H9 (cell line): Measurements from ENCODE around the gene VASN. TPM values are rescaled to one million over a fixed set of nuclear protein-coding genes. Genes with fewer than 3 reads are reported as not detected.

Experiments
- DNase-seq: peaks from one replicate; pipeline ENCODE4 v3.0.0-alpha.2; 2017
- H2AFZ ChIP-seq: one replicate; pipeline ENCODE4 v1.6.1; 2013; ENCODE audit warnings: mild to moderate bottlenecking, low read length, control low read depth, moderate library complexity
- H2AK5ac ChIP-seq: 2 replicates; pipeline ENCODE4 v1.6.1; 2013; ENCODE audit warnings: low read length, control low read depth, mixed read lengths; ENCODE audit not compliant: insufficient read length
- H2BK120ac ChIP-seq: one replicate; pipeline ENCODE4 v1.6.1; 2013; ENCODE audit warnings: low read depth, mild to moderate bottlenecking, low read length, control low read depth, inconsistent platforms; ENCODE audit not compliant: poor library complexity, severe bottlenecking
- H2BK12ac ChIP-seq: 2 replicates; pipeline ENCODE4 v1.6.1; 2013; ENCODE audit warnings: low read length, control low read depth, mixed read lengths, low read depth; ENCODE audit not compliant: insufficient read length
- H2BK15ac ChIP-seq: 2 replicates; pipeline ENCODE4 v1.6.1; 2013; ENCODE audit warnings: low read depth, low read length, control low read depth
- H2BK20ac ChIP-seq: one replicate; pipeline ENCODE4 v1.6.1; 2013; ENCODE audit warnings: low read depth, mild to moderate bottlenecking, low read length, control low read depth, inconsistent platforms; ENCODE audit not compliant: poor library complexity, severe bottlenecking
- H2BK5ac ChIP-seq: 2 replicates; pipeline ENCODE4 v1.6.1; 2013; ENCODE audit warnings: low read length, control low read depth, mixed read lengths; ENCODE audit not compliant: insufficient read length
- H3K14ac ChIP-seq: 2 replicates; pipeline ENCODE4 v1.6.1; 2013; ENCODE audit warnings: low read length, control low read depth; ENCODE audit not compliant: insufficient read depth
- H3K18ac ChIP-seq: 2 replicates; pipeline ENCODE4 v1.6.1; 2013; ENCODE audit warnings: low read depth, mild to moderate bottlenecking, mixed read lengths, low read length, control low read depth; ENCODE audit not compliant: insufficient read length
- H3K23ac ChIP-seq: 2 replicates; pipeline ENCODE4 v1.6.1; 2013; ENCODE audit warnings: low read length, control low read depth, mixed read lengths, low read depth; ENCODE audit not compliant: insufficient read length
- H3K23me2 ChIP-seq: 2 replicates; pipeline ENCODE4 v1.6.1; 2013; ENCODE audit warnings: low read depth, mild to moderate bottlenecking, mixed read lengths, low read length, control low read depth; ENCODE audit not compliant: insufficient read length, poor library complexity, severe bottlenecking
- H3K27ac ChIP-seq: 2 replicates; pipeline ENCODE4 v1.5.1; 2013; ENCODE audit warnings: low read length, control low read depth, mixed read lengths, low read depth; ENCODE audit not compliant: insufficient read length
- H3K27me3 ChIP-seq: 2 replicates; pipeline ENCODE4 v1.6.1; 2013; ENCODE audit warnings: low read length, control low read depth, inconsistent platforms; ENCODE audit not compliant: insufficient read depth
- H3K4ac ChIP-seq: 2 replicates; pipeline ENCODE4 v1.6.1; 2013; ENCODE audit warnings: low read depth, mild to moderate bottlenecking, control low read depth, inconsistent platforms, low read length, moderate library complexity
- H3K4me1 ChIP-seq: 2 replicates; pipeline ENCODE4 v1.6.1; 2013; ENCODE audit warnings: low read length, control low read depth, inconsistent platforms; ENCODE audit not compliant: insufficient read depth
- H3K4me2 ChIP-seq: 2 replicates; pipeline ENCODE4 v1.6.1; 2013; ENCODE audit warnings: low read length, control low read depth, mixed read lengths; ENCODE audit not compliant: insufficient read length, insufficient read depth
- H3K56ac ChIP-seq: 2 replicates; pipeline ENCODE4 v1.6.1; 2013; ENCODE audit warnings: low read depth, mild to moderate bottlenecking, mixed read lengths, low read length, control low read depth; ENCODE audit not compliant: insufficient read length
- H3K79me1 ChIP-seq: 2 replicates; pipeline ENCODE4 v1.6.1; 2013; ENCODE audit warnings: low read depth, mild to moderate bottlenecking, moderate library complexity, low read length, control low read depth, inconsistent platforms; ENCODE audit not compliant: insufficient read depth, poor library complexity, severe bottlenecking
- H3K79me2 ChIP-seq: 2 replicates; pipeline ENCODE4 v1.6.1; 2013; ENCODE audit warnings: low read length, control low read depth, inconsistent platforms; ENCODE audit not compliant: insufficient read depth
- H3K9ac ChIP-seq: 2 replicates; pipeline ENCODE4 v1.6.1; 2013; ENCODE audit warnings: low read length, control low read depth, mixed read lengths; ENCODE audit not compliant: insufficient read length; ENCODE audit errors: extremely low read depth
- H3K9me3 ChIP-seq: one replicate; pipeline ENCODE4 v1.6.1; 2013; ENCODE audit warnings: low read depth, low read length, inconsistent platforms; ENCODE audit not compliant: control insufficient read depth
- H3T11ph ChIP-seq: one replicate; pipeline ENCODE4 v1.6.1; 2013; ENCODE audit warnings: mild to moderate bottlenecking, low read length, control low read depth, inconsistent platforms
- H4K20me1 ChIP-seq: one replicate; pipeline ENCODE4 v1.6.1; 2013; ENCODE audit not compliant: control insufficient read depth, insufficient read length, insufficient read depth
- H4K5ac ChIP-seq: 2 replicates; pipeline ENCODE4 v1.6.1; 2013; ENCODE audit warnings: low read depth, mild to moderate bottlenecking, mixed read lengths, low read length, control low read depth; ENCODE audit not compliant: insufficient read length
- H4K8ac ChIP-seq: replicated peaks from 2 replicates; pipeline ENCODE4 v1.6.1; 2013; ENCODE audit warnings: low read length, control low read depth, mixed read lengths, low read depth; ENCODE audit not compliant: insufficient read length
- H4K91ac ChIP-seq: 2 replicates; pipeline ENCODE4 v1.6.1; 2013; ENCODE audit warnings: low read depth, mild to moderate bottlenecking, moderate library complexity, mixed read lengths, low read length, control low read depth; ENCODE audit not compliant: insufficient read length
- H3K27ac Mint-ChIP-seq, 3 experiments: 2 replicates in 2 of 3; 3 replicates in 1 of 3; pipeline ENCODE4 v1.8.0; 2020 to 2021; ENCODE audit warnings: mixed read lengths in 3 of 3, mild to moderate bottlenecking in 1 of 3, moderate library complexity in 1 of 3
- H3K27me3 Mint-ChIP-seq: 2 replicates; pipeline ENCODE4 v1.8.0; 2021; ENCODE audit warnings: low read depth, mild to moderate bottlenecking, moderate library complexity, mixed read lengths
- H3K36me3 Mint-ChIP-seq, 3 experiments: 2 replicates in 2 of 3; 3 replicates in 1 of 3; pipeline ENCODE4 v1.8.0; 2020 to 2021; ENCODE audit warnings: low read depth in 3 of 3, mixed read lengths in 3 of 3; ENCODE audit not compliant: insufficient read depth in 1 of 3
- H3K4me1 Mint-ChIP-seq, 2 experiments: 2 replicates each; pipeline ENCODE4 v1.8.0; 2020; ENCODE audit warnings: mixed read lengths in 2 of 2
- H3K4me3 Mint-ChIP-seq, 2 experiments: 2 replicates in 1 of 2; 3 replicates in 1 of 2; pipeline ENCODE4 v1.8.0; 2020 to 2021; ENCODE audit warnings: mild to moderate bottlenecking in 2 of 2, mixed read lengths in 2 of 2, moderate library complexity in 1 of 2
- H3K9me3 Mint-ChIP-seq, 2 experiments: 2 replicates in 1 of 2; 3 replicates in 1 of 2; pipeline ENCODE4 v1.8.0; 2020; ENCODE audit warnings: mild to moderate bottlenecking in 2 of 2, mixed read lengths in 2 of 2, moderate library complexity in 1 of 2
- WGBS: extraction: QIAGEN DNeasy Blood & Tissue Kit; methylation state at CpG from one replicate; pipeline ENCODE4 v1.1.7; 2013; ENCODE audit warnings: missing lambda C conversion rate, low lambda C conversion rate, mixed read lengths; ENCODE audit not compliant: insufficient read length; ENCODE audit errors: extremely low coverage; 5-methylcytosine and 5-hydroxymethylcytosine counted together
- total RNA-seq: library from RNA; stranded (reverse); gene quantifications from 2 replicates; pipeline ENCODE4 v1.2.1, GENCODE V29; 2021
- TF ChIP-seq, protein P1 (sequence below): fragments of 200-600 bp; sonication (generic); conservative IDR thresholded peaks from 3 replicates; pipeline ENCODE4 v1.8.0; 2021; ENCODE audit warnings: antibody characterized with exemption, mild to moderate bottlenecking

The VASN gene
- total RNA-seq, 1 experiment from 2014 or later = 11.0 TPM

DNA sequence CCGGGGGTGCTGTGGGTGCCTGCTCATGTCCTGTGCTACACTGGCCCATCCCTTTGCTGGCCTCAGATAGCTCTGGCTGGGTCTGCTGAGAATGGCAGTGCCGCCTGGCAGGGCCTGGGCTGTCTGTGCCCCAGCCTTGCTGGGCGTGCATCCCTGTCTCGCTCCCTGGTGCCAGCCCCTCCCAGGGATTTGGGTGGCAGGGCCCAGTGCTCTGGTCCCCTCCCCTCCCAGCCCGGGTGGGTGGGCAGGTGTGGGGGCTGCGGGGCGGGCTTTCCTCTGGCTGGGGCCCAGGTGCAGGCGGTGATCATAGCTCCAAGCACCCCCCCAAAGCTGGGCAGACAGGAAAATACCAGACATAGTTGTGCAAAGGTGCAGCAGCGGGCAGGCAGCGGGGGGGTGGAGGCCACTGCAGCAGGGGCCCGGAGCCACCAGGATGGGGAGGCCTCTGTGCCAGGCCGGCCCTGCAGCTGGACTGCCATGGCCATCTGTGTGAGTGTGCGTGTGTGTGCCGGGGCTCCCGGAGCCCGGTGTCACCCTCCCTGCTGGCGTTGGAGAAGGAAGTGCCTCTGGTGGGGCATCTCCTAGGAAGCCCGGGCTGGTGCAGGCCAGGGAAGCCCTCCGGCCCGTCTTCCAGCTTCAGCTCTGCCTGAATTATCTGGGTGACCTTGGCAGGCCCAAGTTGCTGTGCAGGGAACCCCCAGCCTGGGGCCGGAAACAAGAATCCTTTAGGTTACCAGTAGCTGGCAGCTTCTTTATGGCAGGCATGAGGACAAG, 48.4 kb upstream of the VASN start:
- TF ChIP-seq, protein P1, sequence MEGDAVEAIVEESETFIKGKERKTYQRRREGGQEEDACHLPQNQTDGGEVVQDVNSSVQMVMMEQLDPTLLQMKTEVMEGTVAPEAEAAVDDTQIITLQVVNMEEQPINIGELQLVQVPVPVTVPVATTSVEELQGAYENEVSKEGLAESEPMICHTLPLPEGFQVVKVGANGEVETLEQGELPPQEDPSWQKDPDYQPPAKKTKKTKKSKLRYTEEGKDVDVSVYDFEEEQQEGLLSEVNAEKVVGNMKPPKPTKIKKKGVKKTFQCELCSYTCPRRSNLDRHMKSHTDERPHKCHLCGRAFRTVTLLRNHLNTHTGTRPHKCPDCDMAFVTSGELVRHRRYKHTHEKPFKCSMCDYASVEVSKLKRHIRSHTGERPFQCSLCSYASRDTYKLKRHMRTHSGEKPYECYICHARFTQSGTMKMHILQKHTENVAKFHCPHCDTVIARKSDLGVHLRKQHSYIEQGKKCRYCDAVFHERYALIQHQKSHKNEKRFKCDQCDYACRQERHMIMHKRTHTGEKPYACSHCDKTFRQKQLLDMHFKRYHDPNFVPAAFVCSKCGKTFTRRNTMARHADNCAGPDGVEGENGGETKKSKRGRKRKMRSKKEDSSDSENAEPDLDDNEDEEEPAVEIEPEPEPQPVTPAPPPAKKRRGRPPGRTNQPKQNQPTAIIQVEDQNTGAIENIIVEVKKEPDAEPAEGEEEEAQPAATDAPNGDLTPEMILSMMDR = no peak
- Histone ChIP-seq H2AK5ac (no peak overlapping the region), H3K23me2 (peaks cover 4% of the 10 kb centered on the region), H3K56ac (no peak overlapping the region), H3K27me3 (no peaks in the 10 kb centered on the region), H2BK15ac (no peak overlapping the region), H4K20me1 (peaks cover 3% of the 10 kb centered on the region), H2BK12ac (no peak overlapping the region), H2AFZ (no peak overlapping the region), H3K14ac (no peak overlapping the region), H3K18ac (no peak overlapping the region), H3K23ac (no peak overlapping the region), H4K5ac (no peak overlapping the region), H3K4me2 (no peak overlapping the region), H3K4ac (no peak overlapping the region), H3K79me2 (peaks cover 3% of the 10 kb centered on the region; the same call in 1 of the 2 replicates), H2BK120ac (no peak overlapping the region), H3T11ph (no peak overlapping the region), H4K8ac (no peak overlapping the region), H3K27ac (no peak overlapping the region), H3K4me1 (peaks cover 3% of the 10 kb centered on the region; the same call in 1 of the 2 replicates), H4K91ac (no peak overlapping the region), H3K9me3 (no peaks in the 10 kb centered on the region), H3K79me1 (no peaks in the 10 kb centered on the region), H3K9ac (no peak overlapping the region), H2BK5ac (no peak overlapping the region), H2BK20ac (no peak overlapping the region)
- H3K4me1 Mint-ChIP-seq = peaks cover 8 to 27% of the 10 kb centered on the region in 2 experiments
- H3K4me3 Mint-ChIP-seq = no peak overlapping the region
- no peak overlapping the region for H3K27ac Mint-ChIP-seq
- no CpG with 5 or more reads among the region's 21 CpGs for WGBS
- no peaks in the 10 kb centered on the region for H3K36me3 Mint-ChIP-seq
- H3K9me3 Mint-ChIP-seq = no peaks in the 10 kb centered on the region
- no peak for DNase-seq
- H3K27me3 Mint-ChIP-seq = no peaks in the 10 kb centered on the region
